Coronary artery (tissue), 2 donors: ENCODE measurements around the gene GPR176.

Source experiments
- DNase-seq: peaks from one replicate; pipeline ENCODE4 v3.0.0-alpha.2; 2017; ENCODE audit warnings: low spot score
- H3K27ac ChIP-seq, 2 donors: fragments of 200-600 bp; sonication (generic); one replicate each; pipeline ENCODE4 v1.5.1; 2016 to 2019
- H3K4me3 ChIP-seq: fragments of 200-600 bp; sonication (generic); 2 replicates; pipeline ENCODE4 v1.5.1; 2016; ENCODE audit warnings: mild to moderate bottlenecking, moderate library complexity
- CTCF ChIP-seq: fragments of 200-600 bp; sonication (generic); IDR thresholded peaks from one replicate; pipeline ENCODE4 v1.5.1; 2019; ENCODE audit warnings: antibody characterized with exemption

GPR176 gene

GRCh38 chr15:39783244-39783820 is 136.7 kb downstream of the GPR176 start:
- H3K27ac ChIP-seq, result peak overlapping the region; percentile 29 to 90
- peak overlapping the region; percentile 93 for H3K4me3 ChIP-seq
- TF ChIP-seq CTCF, result no peak
- DNase-seq, result no peak

GRCh38 chr15:39782441-39783138 is 137.5 kb downstream of the GPR176 start, which contains the start of gene FSIP1:
TSS of gene FSIP1 (minus strand) at chr15:39782841. CDS start at chr15:39776524, 6,317 bp downstream.
- peak within 1 kb of the TSS; percentile 93 for H3K4me3 ChIP-seq
- TF ChIP-seq CTCF, result no peak
- peak within 1 kb of the TSS; percentile 29 to 90 for H3K27ac ChIP-seq
- peak; percentile 98 for DNase-seq

- Histone ChIP-seq H3K27ac (peak overlapping the region in 1 of 2 donors; percentile 90), H3K4me3 (peak overlapping the region; percentile 93)
- no peak for TF ChIP-seq CTCF
These were observed 138.1 kb downstream of the GPR176 start for GRCh38 chr15:39781967-39782302.

DNA sequence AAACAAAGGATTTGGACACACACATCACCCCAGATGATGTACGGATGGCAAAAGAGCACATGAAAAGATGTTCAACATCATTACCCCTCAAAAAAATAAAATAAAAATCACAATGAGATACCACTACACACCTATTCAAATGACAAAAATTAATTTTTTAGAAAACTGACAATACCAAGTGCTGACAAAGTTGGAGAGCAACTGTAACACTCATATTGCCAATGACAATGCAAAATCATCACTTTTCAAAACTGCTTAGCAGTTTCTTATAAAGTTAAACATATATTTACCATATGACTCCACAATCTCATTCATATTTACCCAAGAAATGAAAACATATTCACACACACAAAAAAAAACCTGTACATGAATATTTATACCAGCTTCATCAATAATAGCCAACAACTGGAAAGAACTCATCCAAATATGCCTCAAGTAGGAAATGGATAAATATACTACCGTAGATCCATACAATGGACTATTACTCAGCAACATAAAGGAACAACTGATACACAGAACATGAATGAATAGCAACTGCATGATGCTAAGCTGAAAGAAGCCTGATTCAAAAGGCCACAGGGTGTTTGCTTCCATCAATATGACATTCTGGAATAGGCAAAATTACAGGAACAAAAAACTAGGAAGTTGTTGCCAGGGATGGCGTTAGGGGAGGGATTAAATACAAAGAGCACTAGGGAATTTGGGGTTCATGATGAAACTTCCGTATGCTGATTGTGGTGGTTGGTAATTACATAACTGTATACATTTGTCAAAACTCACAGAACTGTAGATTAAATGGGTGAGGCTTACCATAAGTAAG is 138.7 kb downstream of the GPR176 start:
- H3K27ac ChIP-seq, result no peak overlapping the region
- peak overlapping the region; percentile 93 for H3K4me3 ChIP-seq
- TF ChIP-seq CTCF, result no peak
- no peak for DNase-seq

More at GRCh38 chr15:39781967-39782302, 138.1 kb downstream of the GPR176 start:
- no peak for DNase-seq

DNA sequence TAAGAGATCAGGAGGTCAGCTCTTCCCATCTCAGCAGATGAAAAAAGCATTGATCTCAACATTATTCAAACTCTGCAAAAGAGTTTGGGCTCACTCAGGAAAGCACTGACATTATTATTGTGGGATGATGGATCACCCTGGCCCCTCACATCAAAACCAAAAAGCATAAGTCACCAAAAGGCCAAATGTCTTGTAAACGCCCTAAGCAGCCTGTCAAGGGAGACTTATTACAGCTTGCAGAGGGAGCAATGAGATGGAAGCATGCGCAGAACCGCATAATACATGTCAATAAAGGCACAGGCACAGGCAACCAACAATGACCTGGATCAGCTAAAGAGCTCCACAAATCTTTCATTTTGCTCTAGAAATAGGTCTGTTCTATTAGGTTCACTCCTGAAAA is 142.0 kb downstream of the GPR176 start:
- no peak for TF ChIP-seq CTCF
- no peak for DNase-seq
- Histone ChIP-seq H3K27ac (no peak overlapping the region), H3K4me3 (no peak overlapping the region)

GRCh38 chr15:39777496-39777895 is 142.6 kb downstream of the GPR176 start:
- DNase-seq, result no peak
- Histone ChIP-seq H3K27ac (no peak overlapping the region), H3K4me3 (no peak overlapping the region)
- no peak for TF ChIP-seq CTCF
